IMR-90 (cell line): Measurements from ENCODE around the gene CAV3.
A peak's percentile ranks its signal among the peaks of the same experiment; 100 is the strongest.

ENCODE experiments used
- CEBPB ChIP-seq: IDR thresholded peaks from 2 replicates; pipeline ENCODE4 v1.6.1; 2012; ENCODE audit warnings: low read depth, low read length, improper control_type of control experiment
- CTCF ChIP-seq: conservative IDR thresholded peaks from 2 replicates; pipeline ENCODE4 v1.5.1; 2012; ENCODE audit warnings: mild to moderate bottlenecking, low read depth, low read length, improper control_type of control experiment
- FOS ChIP-seq: fragments of 150-350 bp; IDR thresholded peaks from 2 replicates; pipeline ENCODE4 v1.6.1; 2016; ENCODE audit warnings: low read depth, low read length
- MAFK ChIP-seq: IDR thresholded peaks from 2 replicates; pipeline ENCODE4 v1.6.1; 2012; ENCODE audit warnings: low read depth, low read length, improper control_type of control experiment
- MAZ ChIP-seq: IDR thresholded peaks from 2 replicates; pipeline ENCODE4 v1.6.1; 2012; ENCODE audit warnings: low read depth, mild to moderate bottlenecking, low read length, improper control_type of control experiment, moderate library complexity, borderline replicate concordance
- MXI1 ChIP-seq: IDR thresholded peaks from 2 replicates; pipeline ENCODE4 v1.6.1; 2012; ENCODE audit warnings: low read depth, mild to moderate bottlenecking, low read length, moderate library complexity, borderline replicate concordance
- POLR2A ChIP-seq: IDR thresholded peaks from 2 replicates; pipeline ENCODE4 v1.6.1; 2012; ENCODE audit warnings: mild to moderate bottlenecking, low read depth, low read length
- SMC3 ChIP-seq: fragments of 150-350 bp; IDR thresholded peaks from 2 replicates; pipeline ENCODE4 v1.6.1; 2016; ENCODE audit warnings: low read depth, mild to moderate bottlenecking, antibody characterized with exemption, low read length, moderate library complexity
- USF2 ChIP-seq: fragments of 150-350 bp; IDR thresholded peaks from 2 replicates; pipeline ENCODE4 v1.6.1; 2017; ENCODE audit warnings: mild to moderate bottlenecking, antibody characterized with exemption, low read length, low read depth

GRCh38 chr3:8793242-8793641 is 59.6 kb downstream of the CAV3 start:
- TF ChIP-seq CTCF (no peak), CEBPB (peak; percentile 54), SMC3 (no peak), FOS (peak; percentile 64; the same call in 1 of the 2 replicates), MAFK (no peak), MXI1 (no peak), POLR2A (no peak), USF2 (no peak), MAZ (no peak)
